HepG2 (cell line): ENCODE data around the gene AMD1. TPM values are rescaled to one million over a fixed set of nuclear protein-coding genes. Genes with fewer than 3 reads are reported as not detected.

Experiments
- CAMTA2 ChIP-seq: sonication (generic); formaldehyde crosslinking; IDR thresholded peaks from 2 replicates; pipeline ENCODE4 v1.4.0; 2020; ENCODE audit warnings: mild to moderate bottlenecking, missing genetic modification reagents, borderline replicate concordance
- FIP1L1 ChIP-seq: fragments of 200-400 bp; formaldehyde crosslinking; IDR thresholded peaks from 2 replicates; pipeline ENCODE4 v1.6.1; 2018; ENCODE audit warnings: low read depth, mild to moderate bottlenecking, low read length, moderate library complexity, borderline replicate concordance; ENCODE audit not compliant: insufficient read depth
- GLI4 ChIP-seq: sonication (generic); formaldehyde crosslinking; IDR thresholded peaks from 2 replicates; pipeline ENCODE4 v1.5.1; 2020; ENCODE audit warnings: missing genetic modification reagents, mild to moderate bottlenecking, moderate library complexity, borderline replicate concordance
- KLF13 ChIP-seq: sonication (generic); formaldehyde crosslinking; IDR thresholded peaks from 2 replicates; pipeline ENCODE4 v1.4.0; 2020; ENCODE audit warnings: mild to moderate bottlenecking, missing genetic modification reagents
- MED1 ChIP-seq: sonication (generic); formaldehyde crosslinking; IDR thresholded peaks from 2 replicates; pipeline ENCODE4 v1.4.0; 2020; ENCODE audit warnings: missing genetic modification reagents
- MEF2D ChIP-seq: sonication (generic); formaldehyde crosslinking; IDR thresholded peaks from 2 replicates; pipeline ENCODE4 v1.5.1; 2020; ENCODE audit warnings: mild to moderate bottlenecking, missing genetic modification reagents
- NFIC ChIP-seq: IDR thresholded peaks from 2 replicates; pipeline ENCODE4 v1.6.1; 2012; ENCODE audit warnings: mild to moderate bottlenecking, low read length, inconsistent platforms
- SP140L ChIP-seq: sonication (generic); formaldehyde crosslinking; IDR thresholded peaks from 2 replicates; pipeline ENCODE4 v1.4.0; 2020; ENCODE audit warnings: missing genetic modification reagents, borderline replicate concordance
- TBX3 ChIP-seq: fragments of 450-650 bp; IDR thresholded peaks from 2 replicates; pipeline ENCODE4 v1.6.1; 2017; ENCODE audit warnings: antibody characterized with exemption, mild to moderate bottlenecking, inconsistent platforms, borderline replicate concordance
- TMF1 ChIP-seq: sonication (generic); formaldehyde crosslinking; IDR thresholded peaks from 2 replicates; pipeline ENCODE4 v1.8.1; 2022; ENCODE audit warnings: low read depth, missing genetic modification reagents
- ZBTB7A ChIP-seq: sonication (generic); formaldehyde crosslinking; IDR thresholded peaks from 2 replicates; pipeline ENCODE4 v1.8.0; 2022; ENCODE audit warnings: mild to moderate bottlenecking, missing genetic modification reagents
- ZNF136 ChIP-seq: sonication (generic); formaldehyde crosslinking; IDR thresholded peaks from 2 replicates; pipeline ENCODE4 v1.8.1; 2022; ENCODE audit warnings: low read depth, mild to moderate bottlenecking, moderate library complexity, missing genetic modification reagents
- polyA plus RNA-seq, 8 experiments: library from polyadenylated mRNA; depleted of rRNA in 3 of 8; stranded (reverse) in 7 of 8; unstranded in 1 of 8; fragments of >200 nt; fragmentation: Illumina TruSeq in 4 of 8; extraction: Trizol in 4 of 8; gene quantifications; 2 replicates each; pipeline versions ENCODE4 v1.2.1 to v1.2.3, GENCODE V29; 2011 to 2016; ENCODE audit warnings: low read depth in 4 of 8, missing spikeins in 1 of 8, mixed read lengths in 1 of 8; ENCODE audit not compliant: insufficient read depth in 1 of 8
- total RNA-seq, 5 experiments: library from RNA; depleted of rRNA; stranded (reverse); fragments of >200 nt; fragmentation: Illumina TruSeq; extraction: Trizol; gene quantifications; 2 replicates each; pipeline ENCODE4 v1.2.3, GENCODE V29; 2016; ENCODE audit warnings: low read depth in 1 of 5
- TF ChIP-seq, protein P1 (sequence below): sonication (generic); formaldehyde crosslinking; IDR thresholded peaks from 2 replicates; pipeline ENCODE4 v1.4.0; 2020; ENCODE audit warnings: missing genetic modification reagents
- TF ChIP-seq, protein P2 (sequence below): sonication (generic); formaldehyde crosslinking; IDR thresholded peaks from 2 replicates; pipeline ENCODE4 v1.8.1; 2023; ENCODE audit warnings: missing genetic modification reagents, mild to moderate bottlenecking, borderline replicate concordance
- TF ChIP-seq, protein P3 (sequence below): sonication (generic); formaldehyde crosslinking; IDR thresholded peaks from 2 replicates; pipeline ENCODE4 v1.4.0; 2020; ENCODE audit warnings: mild to moderate bottlenecking, low read depth, missing genetic modification reagents
- TF ChIP-seq, protein P4 (sequence below): sonication (generic); formaldehyde crosslinking; IDR thresholded peaks from 2 replicates; pipeline ENCODE4 v1.8.1; 2023; ENCODE audit warnings: mild to moderate bottlenecking, moderate library complexity, missing genetic modification reagents
- TF ChIP-seq, protein P5 (sequence below): sonication (generic); formaldehyde crosslinking; IDR thresholded peaks from 2 replicates; pipeline ENCODE4 v1.4.0; 2020; ENCODE audit warnings: missing genetic modification reagents

The AMD1 gene
- total and polyA plus RNA-seq, 2 of the 13 experiments (the other 11 are each of a cell fraction or from before 2014, with no cell fraction given) = 108 to 123 TPM

DNA sequence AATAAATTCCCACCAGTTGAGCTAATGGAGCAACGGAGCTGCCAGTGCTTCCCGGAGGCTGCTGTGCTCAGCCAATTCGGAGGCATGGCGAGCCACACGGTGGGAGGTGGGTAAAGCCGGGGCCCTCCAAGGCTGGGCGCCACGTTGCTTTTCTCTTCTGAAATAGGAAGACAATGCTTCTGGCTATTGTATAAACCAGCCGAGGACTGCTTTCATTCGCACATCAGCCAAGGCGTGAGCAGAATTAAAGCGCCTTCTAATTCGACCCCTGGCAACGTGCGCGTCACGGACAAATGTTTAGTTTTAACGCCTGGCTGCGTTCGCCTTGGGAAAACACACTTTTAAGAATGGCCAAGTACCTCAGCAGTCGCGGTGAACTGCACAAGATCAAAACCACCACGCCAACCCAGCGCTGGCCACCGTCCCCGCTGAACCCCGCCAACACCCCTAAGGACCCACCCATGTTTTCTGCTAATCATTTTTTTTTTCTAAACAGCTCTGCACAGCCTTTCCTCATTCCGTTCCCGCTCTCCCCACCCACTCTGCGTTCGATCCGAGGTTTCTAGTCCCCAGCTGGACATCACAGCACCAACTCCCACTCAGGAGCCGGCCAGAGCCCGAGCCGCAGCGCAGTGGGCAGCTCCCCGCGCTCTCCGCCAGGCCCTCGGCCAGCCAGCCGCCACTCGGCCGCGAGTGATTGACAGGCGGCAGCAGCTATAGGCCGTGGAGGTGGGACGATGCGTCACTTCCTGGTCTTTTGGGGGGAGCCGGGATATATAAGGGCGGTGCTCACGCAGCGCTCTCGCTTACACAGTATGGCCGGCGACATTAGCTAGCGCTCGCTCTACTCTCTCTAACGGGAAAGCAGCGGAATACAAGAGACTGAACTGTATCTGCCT lies at the start of gene AMD1 (continued):
- TF ChIP-seq SP140L = peak; percentile 12; the same call in 1 of the 2 replicates
- no peak for TF ChIP-seq NFIC
- TF ChIP-seq, protein P1, sequence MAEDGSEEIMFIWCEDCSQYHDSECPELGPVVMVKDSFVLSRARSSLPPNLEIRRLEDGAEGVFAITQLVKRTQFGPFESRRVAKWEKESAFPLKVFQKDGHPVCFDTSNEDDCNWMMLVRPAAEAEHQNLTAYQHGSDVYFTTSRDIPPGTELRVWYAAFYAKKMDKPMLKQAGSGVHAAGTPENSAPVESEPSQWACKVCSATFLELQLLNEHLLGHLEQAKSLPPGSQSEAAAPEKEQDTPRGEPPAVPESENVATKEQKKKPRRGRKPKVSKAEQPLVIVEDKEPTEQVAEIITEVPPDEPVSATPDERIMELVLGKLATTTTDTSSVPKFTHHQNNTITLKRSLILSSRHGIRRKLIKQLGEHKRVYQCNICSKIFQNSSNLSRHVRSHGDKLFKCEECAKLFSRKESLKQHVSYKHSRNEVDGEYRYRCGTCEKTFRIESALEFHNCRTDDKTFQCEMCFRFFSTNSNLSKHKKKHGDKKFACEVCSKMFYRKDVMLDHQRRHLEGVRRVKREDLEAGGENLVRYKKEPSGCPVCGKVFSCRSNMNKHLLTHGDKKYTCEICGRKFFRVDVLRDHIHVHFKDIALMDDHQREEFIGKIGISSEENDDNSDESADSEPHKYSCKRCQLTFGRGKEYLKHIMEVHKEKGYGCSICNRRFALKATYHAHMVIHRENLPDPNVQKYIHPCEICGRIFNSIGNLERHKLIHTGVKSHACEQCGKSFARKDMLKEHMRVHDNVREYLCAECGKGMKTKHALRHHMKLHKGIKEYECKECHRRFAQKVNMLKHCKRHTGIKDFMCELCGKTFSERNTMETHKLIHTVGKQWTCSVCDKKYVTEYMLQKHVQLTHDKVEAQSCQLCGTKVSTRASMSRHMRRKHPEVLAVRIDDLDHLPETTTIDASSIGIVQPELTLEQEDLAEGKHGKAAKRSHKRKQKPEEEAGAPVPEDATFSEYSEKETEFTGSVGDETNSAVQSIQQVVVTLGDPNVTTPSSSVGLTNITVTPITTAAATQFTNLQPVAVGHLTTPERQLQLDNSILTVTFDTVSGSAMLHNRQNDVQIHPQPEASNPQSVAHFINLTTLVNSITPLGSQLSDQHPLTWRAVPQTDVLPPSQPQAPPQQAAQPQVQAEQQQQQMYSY (CRISPR knock-in tag) = peak; percentile 48; the same call in 1 of the 2 replicates
- peak; percentile 61; the same call in 1 of the 2 replicates for TF ChIP-seq ZBTB7A (CRISPR knock-in tag)
- TF ChIP-seq KLF13 (CRISPR knock-in tag) = no peak
- TF ChIP-seq TMF1 (CRISPR knock-in tag) = no peak
- 0 out of 2 replicates have a peak, but pooled peaks have one; percentile 77 for TF ChIP-seq ZNF136 (CRISPR knock-in tag)
- TF ChIP-seq, protein P2, sequence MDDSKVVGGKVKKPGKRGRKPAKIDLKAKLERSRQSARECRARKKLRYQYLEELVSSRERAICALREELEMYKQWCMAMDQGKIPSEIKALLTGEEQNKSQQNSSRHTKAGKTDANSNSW (CRISPR knock-in tag) = 0 out of 2 replicates have a peak, but pooled peaks have one; percentile 14
- TF ChIP-seq GLI4 (CRISPR knock-in tag) = no peak
- TF ChIP-seq, protein P3, sequence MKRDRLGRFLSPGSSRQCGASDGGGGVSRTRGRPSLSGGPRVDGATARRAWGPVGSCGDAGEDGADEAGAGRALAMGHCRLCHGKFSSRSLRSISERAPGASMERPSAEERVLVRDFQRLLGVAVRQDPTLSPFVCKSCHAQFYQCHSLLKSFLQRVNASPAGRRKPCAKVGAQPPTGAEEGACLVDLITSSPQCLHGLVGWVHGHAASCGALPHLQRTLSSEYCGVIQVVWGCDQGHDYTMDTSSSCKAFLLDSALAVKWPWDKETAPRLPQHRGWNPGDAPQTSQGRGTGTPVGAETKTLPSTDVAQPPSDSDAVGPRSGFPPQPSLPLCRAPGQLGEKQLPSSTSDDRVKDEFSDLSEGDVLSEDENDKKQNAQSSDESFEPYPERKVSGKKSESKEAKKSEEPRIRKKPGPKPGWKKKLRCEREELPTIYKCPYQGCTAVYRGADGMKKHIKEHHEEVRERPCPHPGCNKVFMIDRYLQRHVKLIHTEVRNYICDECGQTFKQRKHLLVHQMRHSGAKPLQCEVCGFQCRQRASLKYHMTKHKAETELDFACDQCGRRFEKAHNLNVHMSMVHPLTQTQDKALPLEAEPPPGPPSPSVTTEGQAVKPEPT (CRISPR knock-in tag) = no peak
- TF ChIP-seq, protein P4, sequence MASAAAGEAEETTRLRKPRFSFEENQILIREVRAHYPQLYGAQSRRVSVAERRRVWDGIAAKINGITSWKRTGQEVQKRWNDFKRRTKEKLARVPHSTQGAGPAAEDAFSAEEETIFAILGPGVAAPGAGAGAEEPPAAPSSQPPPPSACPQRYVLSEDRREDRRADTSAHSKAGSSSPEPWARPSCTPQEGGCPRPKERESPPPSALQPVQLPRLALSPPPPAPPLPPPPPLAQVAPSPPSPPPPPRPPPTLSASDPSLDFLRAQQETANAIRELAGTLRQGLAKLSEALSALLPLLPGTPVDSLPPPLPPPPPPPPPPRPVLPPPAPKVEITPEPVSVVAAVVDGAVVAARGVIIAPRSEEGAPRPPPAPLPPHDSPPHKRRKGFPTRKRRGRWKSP (CRISPR knock-in tag) = peak; percentile 48; the same call in 1 of the 2 replicates
- TF ChIP-seq MED1 (CRISPR knock-in tag) = peak; percentile 76
- no peak for TF ChIP-seq CAMTA2
- peak; percentile 55; the same call in 1 of the 2 replicates for TF ChIP-seq MEF2D (CRISPR knock-in tag)
- no peak for TF ChIP-seq FIP1L1
- TF ChIP-seq TBX3 = no peak
- TF ChIP-seq, protein P5, sequence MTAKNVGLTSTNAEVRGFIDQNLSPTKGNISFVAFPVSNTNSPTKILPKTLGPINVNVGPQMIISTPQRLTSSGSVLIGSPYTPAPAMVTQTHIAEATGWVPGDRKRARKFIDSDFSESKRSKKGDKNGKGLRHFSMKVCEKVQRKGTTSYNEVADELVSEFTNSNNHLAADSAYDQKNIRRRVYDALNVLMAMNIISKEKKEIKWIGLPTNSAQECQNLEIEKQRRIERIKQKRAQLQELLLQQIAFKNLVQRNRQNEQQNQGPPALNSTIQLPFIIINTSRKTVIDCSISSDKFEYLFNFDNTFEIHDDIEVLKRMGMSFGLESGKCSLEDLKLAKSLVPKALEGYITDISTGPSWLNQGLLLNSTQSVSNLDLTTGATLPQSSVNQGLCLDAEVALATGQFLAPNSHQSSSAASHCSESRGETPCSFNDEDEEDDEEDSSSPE = no peak; the same call in 1 of the 2 replicates
